Kidney (tissue), 14 donors: ENCODE results near the gene POMGNT1. TPM values are rescaled to one million over a fixed set of nuclear protein-coding genes. Genes with fewer than 3 reads are reported as not detected.
A peak's percentile ranks its signal among the peaks of the same experiment; 100 is the strongest.

Experiments used
- DNase-seq, 5 donors: peaks; one replicate each; pipeline ENCODE4 v3.0.0-alpha.2; 2013 to 2020
- FAIRE-seq: peaks from 2 replicates; lab custom pipeline; 2012; peaks lifted over from hg19 to GRCh38; lab: Jason Lieb, UNC
- H3K27ac ChIP-seq, 2 donors: one replicate each; pipeline ENCODE4 v1.7.0; 2013; ENCODE audit warnings: low read depth in 2 of 2, low read length in 2 of 2, inconsistent platforms in 1 of 2
- H3K27me3 ChIP-seq: one replicate; pipeline ENCODE4 v1.7.1; 2013; ENCODE audit warnings: low read length, inconsistent platforms; ENCODE audit not compliant: control insufficient read depth, insufficient read depth
- H3K36me3 ChIP-seq, 3 donors: one replicate each; pipeline versions ENCODE4 v1.7.0 to v1.7.1; 2013; ENCODE audit warnings: low read length in 3 of 3, control low read depth in 1 of 3, inconsistent platforms in 1 of 3; ENCODE audit not compliant: insufficient read depth in 3 of 3, control insufficient read depth in 2 of 3
- H3K4me1 ChIP-seq, 3 donors: one replicate each; pipeline versions ENCODE4 v1.7.0 to v1.7.1; 2013; ENCODE audit warnings: low read length in 3 of 3, inconsistent platforms in 1 of 3, low read depth in 1 of 3; ENCODE audit not compliant: control insufficient read depth in 2 of 3, insufficient read depth in 2 of 3
- H3K4me3 ChIP-seq, 3 donors: one replicate each; pipeline versions ENCODE4 v1.7.0 to v1.8.1; 2013; ENCODE audit warnings: low read length in 3 of 3, control low read depth in 1 of 3, inconsistent platforms in 1 of 3
- H3K9ac ChIP-seq, 3 donors: one replicate each; pipeline versions ENCODE4 v1.7.0 to v1.7.1; 2013; ENCODE audit warnings: low read length in 3 of 3, control low read depth in 1 of 3, inconsistent platforms in 1 of 3
- H3K9me3 ChIP-seq, 3 donors: one replicate each; pipeline versions ENCODE4 v1.7.0 to v1.7.1; 2013; ENCODE audit warnings: low read length in 3 of 3, control low read depth in 1 of 3, inconsistent platforms in 1 of 3; ENCODE audit not compliant: control insufficient read depth in 2 of 3, insufficient read depth in 1 of 3
- intact Hi-C: fragments of 100-400 bp; cut with DNase I; formaldehyde crosslinking; loops from one replicate; pipeline ENCODE4 v1.11.1; 2022
- polyA plus RNA-seq: library from polyadenylated mRNA; stranded (reverse); fragments of 350-450 nt; fragmentation: Illumina TruSeq; extraction: RNeasy Lipid Tissue Mini Kit (QIAGEN cat#74804); gene quantifications from one replicate; pipeline ENCODE4 v1.2.3, GENCODE V29; 2014; ENCODE audit warnings: low read depth, low replicate concordance; ENCODE audit not compliant: insufficient read depth
- total RNA-seq: library from RNA; stranded (reverse); fragmentation: NEBNext Ultra II Directional; extraction: Animal tissue kit (Norgen Biotek cat#: 25700); gene quantifications from one replicate; pipeline ENCODE4 v1.2.1, GENCODE V29; 2021
- TF ChIP-seq, protein P1 (sequence below): IDR thresholded peaks from 3 replicates; pipeline ENCODE4 v1.5.1; 2012; ENCODE audit warnings: mild to moderate bottlenecking, moderate library complexity, borderline replicate concordance; ENCODE audit not compliant: insufficient read depth; ENCODE audit errors: extremely low read depth
- donor health status: control.
- donor health status: control.
- donor health status: control.
- donor health status: control.
- donor health status: control.
- donor health status: DM: yes; HTN: yes; CAD: no.
- donor health status: Normal renal cell carcinoma (clear cell type).

The POMGNT1 gene
- total and polyA plus RNA-seq, 2 donors from 2014 or later: 65.1 to 129 TPM

DNA sequence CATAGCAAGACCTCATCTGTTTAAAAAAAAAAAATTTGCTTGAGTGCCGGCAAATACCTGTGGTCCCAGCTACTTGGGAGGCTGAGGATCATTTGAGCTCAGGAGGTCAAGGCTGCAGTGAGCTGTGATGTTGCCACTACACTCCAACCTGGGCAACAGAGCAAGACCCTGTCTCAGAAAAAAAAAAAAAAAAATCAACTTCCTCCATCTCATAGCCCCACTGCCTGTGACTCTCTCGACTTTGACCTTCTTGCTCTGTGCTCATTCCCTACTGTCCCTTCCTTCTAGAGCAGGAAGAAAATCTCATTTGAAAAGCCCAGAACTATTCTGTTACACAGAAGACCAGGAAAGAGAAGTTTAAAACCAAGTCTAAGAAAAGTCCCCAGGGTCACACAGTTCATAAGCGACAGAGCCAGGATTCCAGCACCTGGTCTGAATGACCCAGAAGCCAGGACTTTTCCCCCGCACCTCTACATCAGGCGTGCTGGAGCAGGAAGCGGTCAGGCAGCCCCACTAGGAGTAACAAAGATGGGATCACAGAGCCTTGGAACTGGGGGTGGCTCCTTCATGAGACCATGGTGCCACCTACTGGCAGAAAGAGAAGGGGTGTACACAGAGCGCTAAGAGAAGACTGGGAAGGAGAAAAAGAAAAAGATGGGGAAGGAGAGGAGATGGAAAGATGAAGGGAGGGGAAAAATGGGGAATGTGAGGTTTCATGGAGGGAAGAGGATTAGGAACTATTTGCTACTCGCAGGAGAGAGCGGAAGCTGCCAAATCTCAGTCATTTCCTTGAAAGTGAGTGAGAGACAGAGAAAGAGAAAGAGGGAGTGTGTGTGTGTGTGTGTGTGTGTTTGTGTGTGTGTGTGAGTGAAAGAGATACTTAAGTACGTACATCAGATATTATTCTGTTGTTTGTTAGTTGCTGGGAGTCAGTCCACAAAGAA is 18.8 kb downstream of the POMGNT1 start:
- no peak overlapping the region for H3K9ac ChIP-seq
- H3K9me3 ChIP-seq: no peaks in the 10 kb centered on the region
- no peaks in the 10 kb centered on the region for H3K36me3 ChIP-seq
- DNase-seq (peak in 4 of 5 donors; percentile 85 to 97 (median 90)), FAIRE-seq (no peak)
- peak overlapping the region in 1 of 2 donors; percentile 4 for H3K27ac ChIP-seq
- no peak overlapping the region for H3K4me3 ChIP-seq
- TF ChIP-seq, protein P1, sequence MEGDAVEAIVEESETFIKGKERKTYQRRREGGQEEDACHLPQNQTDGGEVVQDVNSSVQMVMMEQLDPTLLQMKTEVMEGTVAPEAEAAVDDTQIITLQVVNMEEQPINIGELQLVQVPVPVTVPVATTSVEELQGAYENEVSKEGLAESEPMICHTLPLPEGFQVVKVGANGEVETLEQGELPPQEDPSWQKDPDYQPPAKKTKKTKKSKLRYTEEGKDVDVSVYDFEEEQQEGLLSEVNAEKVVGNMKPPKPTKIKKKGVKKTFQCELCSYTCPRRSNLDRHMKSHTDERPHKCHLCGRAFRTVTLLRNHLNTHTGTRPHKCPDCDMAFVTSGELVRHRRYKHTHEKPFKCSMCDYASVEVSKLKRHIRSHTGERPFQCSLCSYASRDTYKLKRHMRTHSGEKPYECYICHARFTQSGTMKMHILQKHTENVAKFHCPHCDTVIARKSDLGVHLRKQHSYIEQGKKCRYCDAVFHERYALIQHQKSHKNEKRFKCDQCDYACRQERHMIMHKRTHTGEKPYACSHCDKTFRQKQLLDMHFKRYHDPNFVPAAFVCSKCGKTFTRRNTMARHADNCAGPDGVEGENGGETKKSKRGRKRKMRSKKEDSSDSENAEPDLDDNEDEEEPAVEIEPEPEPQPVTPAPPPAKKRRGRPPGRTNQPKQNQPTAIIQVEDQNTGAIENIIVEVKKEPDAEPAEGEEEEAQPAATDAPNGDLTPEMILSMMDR: peak; percentile 95
- no peaks in the 10 kb centered on the region for H3K27me3 ChIP-seq
- H3K4me1 ChIP-seq: peaks cover 2 to 35% (median 31%) of the 10 kb centered on the region in 3 donors
- intact Hi-C loops: loop anchor here (5.0 kb wide), 1 partner anchor 137 kb away; no protein-coding TSS in a partner anchor

- TF ChIP-seq, protein P1: no peak
- Histone ChIP-seq H3K9ac (peak within 1 kb of the TSS in 1 of 3 donors; percentile 71), H3K27ac (peak within 1 kb of the TSS; percentile 82 to 86), H3K4me1 (peaks cover 2 to 36% (median 27%) of the 10 kb centered on the region in 3 donors), H3K36me3 (no peaks in the 10 kb centered on the region), H3K27me3 (no peaks in the 10 kb centered on the region), H3K9me3 (no peaks in the 10 kb centered on the region), H3K4me3 (peak within 1 kb of the TSS in 1 of 3 donors; percentile 6)
- intact Hi-C loops: no loop called here
- no peak for DNase-seq
- FAIRE-seq: no peak
Observed at GRCh38 chr1:46176211-46176865, 21.9 kb downstream of the POMGNT1 start, which contains the start of gene P3R3URF. TSS of gene P3R3URF (minus strand) at chr1:46176488. CDS start at chr1:46176471, 17 bp downstream.

- no peaks in the 10 kb centered on the region for H3K36me3 ChIP-seq
- peaks cover 0 to 37% (median 23%) of the 10 kb centered on the region in 3 donors for H3K4me1 ChIP-seq
- intact Hi-C loops: no loop called here
- DNase-seq (peak in 2 of 5 donors; percentile 39 to 53), FAIRE-seq (no peak)
- H3K9me3 ChIP-seq: no peaks in the 10 kb centered on the region
- TF ChIP-seq, protein P1: no peak
- H3K27me3 ChIP-seq: no peaks in the 10 kb centered on the region
- peak overlapping the region in 1 of 3 donors; percentile 6 for H3K4me3 ChIP-seq
- peak overlapping the region; percentile 82 to 86 for H3K27ac ChIP-seq
- H3K9ac ChIP-seq: peak overlapping the region in 1 of 3 donors; percentile 71
Observed at GRCh38 chr1:46175243-46175642, 23.0 kb downstream of the POMGNT1 start.
